Rectal smooth muscle tissue (tissue), 1 donor: ENCODE data around the gene NECAB3.

Experiments
- H3K27ac ChIP-seq: one replicate; pipeline ENCODE4 v1.7.0; 2013; ENCODE audit warnings: low read depth, low read length, inconsistent platforms
- H3K27me3 ChIP-seq: one replicate; pipeline ENCODE4 v1.7.0; 2013; ENCODE audit warnings: low read length; ENCODE audit not compliant: control insufficient read depth, insufficient read depth
- H3K36me3 ChIP-seq: one replicate; pipeline ENCODE4 v1.7.0; 2013; ENCODE audit warnings: low read length; ENCODE audit not compliant: control insufficient read depth, insufficient read depth
- H3K4me1 ChIP-seq: one replicate; pipeline ENCODE4 v1.7.0; 2013; ENCODE audit warnings: low read length; ENCODE audit not compliant: control insufficient read depth, insufficient read depth
- H3K4me3 ChIP-seq: one replicate; pipeline ENCODE4 v1.7.0; 2013; ENCODE audit warnings: low read length
- H3K9ac ChIP-seq: one replicate; pipeline ENCODE4 v1.7.0; 2013; ENCODE audit warnings: low read length

NECAB3 gene

GRCh38 chr20:33680686-33681085 is 6.5 kb upstream of the NECAB3 start:
- Histone ChIP-seq H3K36me3 (no peaks in the 10 kb centered on the region), H3K9ac (no peak overlapping the region), H3K27me3 (no peaks in the 10 kb centered on the region), H3K4me3 (no peak overlapping the region), H3K4me1 (peaks cover 6% of the 10 kb centered on the region), H3K27ac (no peak overlapping the region)

- Histone ChIP-seq H3K27me3 (no peaks in the 10 kb centered on the region), H3K9ac (no peak overlapping the region), H3K27ac (no peak overlapping the region), H3K36me3 (no peaks in the 10 kb centered on the region), H3K4me3 (no peak overlapping the region), H3K4me1 (peaks cover 10% of the 10 kb centered on the region)
Measured at GRCh38 chr20:33679758-33680485, 5.7 kb upstream of the NECAB3 start.

DNA sequence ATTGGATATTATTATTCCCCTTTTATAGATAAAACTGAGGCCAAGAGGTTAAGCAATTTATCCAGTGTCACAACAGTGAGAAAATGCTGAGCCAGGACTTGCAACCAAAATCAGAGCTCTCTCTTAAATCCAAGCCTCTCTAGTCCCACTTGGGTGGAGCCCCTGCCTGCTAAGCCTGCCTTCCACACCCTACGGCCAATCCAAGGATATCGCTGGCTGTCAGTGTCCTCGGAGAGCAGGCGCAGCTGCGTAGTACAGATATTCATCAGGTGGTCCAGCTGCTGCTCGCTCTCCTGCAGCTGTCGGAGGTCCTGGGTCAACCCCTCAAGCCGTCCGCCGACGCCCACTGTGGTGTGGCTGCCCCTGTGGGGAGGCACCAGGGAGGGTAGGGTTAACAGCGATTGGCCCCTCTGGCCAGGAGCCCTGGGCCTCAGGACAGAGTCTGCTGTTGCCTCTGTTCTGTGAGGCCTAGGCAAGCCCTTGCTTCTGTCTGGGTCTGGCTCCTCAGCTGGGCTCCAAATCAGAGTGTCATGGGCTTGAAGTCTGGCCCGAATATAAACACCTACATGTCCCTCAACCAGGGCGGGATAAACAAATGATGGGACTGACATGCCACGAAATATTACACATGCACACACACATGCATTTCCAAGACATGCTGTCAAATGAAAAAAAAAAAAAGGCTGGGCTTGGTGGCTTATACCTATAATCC is 3.9 kb upstream of the NECAB3 start:
- no peak overlapping the region for H3K4me3 ChIP-seq
- H3K27ac ChIP-seq: peak overlapping the region; percentile 3
- H3K27me3 ChIP-seq: no peaks in the 10 kb centered on the region
- H3K9ac ChIP-seq: no peak overlapping the region
- H3K4me1 ChIP-seq: peaks cover 16% of the 10 kb centered on the region
- no peaks in the 10 kb centered on the region for H3K36me3 ChIP-seq

DNA sequence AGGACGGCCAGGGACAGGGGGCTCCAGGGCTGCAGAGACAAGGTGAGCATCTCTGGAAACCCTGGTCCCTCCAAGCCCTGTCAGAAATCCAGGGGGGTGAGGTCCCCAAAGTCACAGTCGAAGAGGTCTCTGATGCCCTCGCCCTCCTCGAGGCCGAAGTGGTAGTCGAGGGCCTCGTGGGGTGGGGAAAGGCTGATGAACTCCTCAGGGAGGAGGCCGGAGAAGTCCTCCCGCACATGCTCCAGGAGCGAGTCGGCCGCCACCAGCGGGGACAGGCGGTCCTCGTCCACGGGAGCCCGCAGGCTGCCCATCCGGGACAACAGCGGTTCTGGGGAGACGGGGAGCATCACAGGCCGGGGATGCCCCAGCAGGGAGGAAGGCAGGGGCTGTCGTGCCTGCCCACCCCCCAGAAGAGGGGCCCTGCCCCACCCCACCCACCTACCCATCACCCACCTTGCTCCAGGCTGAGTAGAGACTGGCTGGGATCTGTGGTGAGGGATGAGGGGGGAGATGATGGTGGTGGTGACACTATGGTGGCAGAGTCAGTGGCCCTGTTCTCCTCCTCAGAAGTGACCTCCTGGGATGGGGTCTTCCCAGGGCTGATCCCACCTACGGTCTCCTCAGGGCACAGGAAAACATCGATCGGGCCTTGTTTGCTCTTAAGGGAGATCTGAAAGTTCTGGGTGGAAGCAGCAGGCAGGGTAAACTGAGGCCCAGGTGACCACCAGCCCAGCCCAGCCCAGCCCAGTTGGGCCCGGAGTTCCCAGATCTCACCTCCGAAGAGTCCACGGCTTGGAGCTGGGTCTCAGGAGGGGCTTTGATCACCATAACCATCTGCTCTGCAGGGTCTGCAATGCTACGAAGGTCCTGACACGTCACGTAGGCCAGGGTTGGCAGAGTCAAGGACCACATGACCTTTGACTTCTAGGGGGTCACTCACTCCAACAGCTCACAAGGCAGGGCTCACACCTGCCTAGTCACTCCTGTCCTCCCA is 2.7 kb upstream of the NECAB3 start:
- Histone ChIP-seq H3K4me3 (no peak overlapping the region), H3K9ac (no peak overlapping the region), H3K27ac (no peak overlapping the region), H3K4me1 (peaks cover 21% of the 10 kb centered on the region), H3K36me3 (no peaks in the 10 kb centered on the region), H3K27me3 (no peaks in the 10 kb centered on the region)

GRCh38 chr20:33676121-33676520 is 1.9 kb upstream of the NECAB3 start:
- no peaks in the 10 kb centered on the region for H3K36me3 ChIP-seq
- H3K4me3 ChIP-seq: no peak overlapping the region
- peak overlapping the region; percentile 96 for H3K27ac ChIP-seq
- H3K27me3 ChIP-seq: no peaks in the 10 kb centered on the region
- H3K4me1 ChIP-seq: peaks cover 21% of the 10 kb centered on the region
- no peak overlapping the region for H3K9ac ChIP-seq

DNA sequence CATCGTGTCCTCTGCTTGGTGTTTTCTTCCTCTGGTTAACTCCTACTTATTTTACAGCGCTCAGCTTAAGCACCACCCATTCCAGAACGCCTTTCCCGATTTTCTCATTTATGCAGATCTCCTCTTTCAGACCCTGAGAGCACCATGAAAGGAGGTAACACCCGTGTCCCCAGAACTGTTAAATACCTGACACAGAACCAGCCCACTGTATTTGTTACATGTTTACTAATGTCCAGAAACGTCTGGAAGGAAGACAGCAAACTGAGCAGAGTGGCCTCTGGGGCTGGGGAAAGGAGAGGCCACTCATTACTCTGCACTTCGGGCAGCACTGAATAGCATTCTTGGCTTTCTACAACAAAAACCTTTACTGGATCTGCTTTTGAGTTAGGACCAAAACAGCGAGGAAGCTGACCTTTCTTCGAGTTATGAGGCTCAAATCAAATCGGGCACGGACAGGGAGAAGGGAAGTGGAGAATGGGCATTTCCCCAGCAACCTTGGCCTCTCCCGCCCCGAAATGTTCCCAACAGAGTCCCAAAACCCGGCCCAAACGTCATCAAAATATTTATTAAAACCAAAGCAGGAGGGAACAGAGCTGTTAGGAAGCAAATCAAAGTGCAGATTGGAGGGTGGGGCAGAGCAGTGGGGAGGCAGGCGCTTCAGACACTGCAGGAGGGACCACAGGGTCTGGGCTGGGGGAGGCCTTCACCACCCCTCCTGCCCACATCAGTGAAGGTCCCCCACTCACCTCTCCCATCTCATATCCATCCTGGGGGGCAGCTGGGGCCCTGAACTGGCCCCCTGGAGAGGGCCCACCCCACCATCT is 1.1 kb upstream of the NECAB3 start:
- Histone ChIP-seq H3K27ac (peak overlapping the region; percentile 96), H3K36me3 (peaks cover 2% of the 10 kb centered on the region), H3K27me3 (no peaks in the 10 kb centered on the region), H3K9ac (peak overlapping the region; percentile 63), H3K4me1 (peaks cover 21% of the 10 kb centered on the region), H3K4me3 (peak overlapping the region; percentile 79)

GRCh38 chr20:33673410-33674293 is 576 bp downstream of the NECAB3 start:
- peak overlapping the region; percentile 72 for H3K27ac ChIP-seq
- peak overlapping the region; percentile 75 for H3K4me3 ChIP-seq
- H3K36me3 ChIP-seq: peaks cover 6% of the 10 kb centered on the region
- H3K4me1 ChIP-seq: peaks cover 21% of the 10 kb centered on the region
- peak overlapping the region; percentile 64 for H3K9ac ChIP-seq
- no peaks in the 10 kb centered on the region for H3K27me3 ChIP-seq

DNA sequence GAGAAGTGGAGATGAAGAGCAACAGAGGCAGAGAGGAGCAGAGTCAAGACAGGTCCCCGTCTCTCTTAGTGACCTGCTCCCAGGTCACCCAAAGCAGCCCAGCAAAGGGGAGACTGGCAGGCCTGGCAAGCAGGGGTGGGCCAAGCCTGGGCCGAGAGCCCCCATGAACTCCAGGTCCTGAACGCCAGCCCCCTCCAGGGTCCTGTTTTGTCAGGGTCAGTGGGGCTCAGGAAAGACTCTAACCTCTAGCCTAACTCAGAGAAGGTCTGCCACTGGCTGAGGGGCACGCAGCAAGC is 1.2 kb downstream of the NECAB3 start:
- H3K4me3 ChIP-seq: peak overlapping the region; percentile 75
- H3K27ac ChIP-seq: no peak overlapping the region
- H3K4me1 ChIP-seq: peaks cover 23% of the 10 kb centered on the region
- peaks cover 6% of the 10 kb centered on the region for H3K36me3 ChIP-seq
- peak overlapping the region; percentile 64 for H3K9ac ChIP-seq
- no peaks in the 10 kb centered on the region for H3K27me3 ChIP-seq

DNA sequence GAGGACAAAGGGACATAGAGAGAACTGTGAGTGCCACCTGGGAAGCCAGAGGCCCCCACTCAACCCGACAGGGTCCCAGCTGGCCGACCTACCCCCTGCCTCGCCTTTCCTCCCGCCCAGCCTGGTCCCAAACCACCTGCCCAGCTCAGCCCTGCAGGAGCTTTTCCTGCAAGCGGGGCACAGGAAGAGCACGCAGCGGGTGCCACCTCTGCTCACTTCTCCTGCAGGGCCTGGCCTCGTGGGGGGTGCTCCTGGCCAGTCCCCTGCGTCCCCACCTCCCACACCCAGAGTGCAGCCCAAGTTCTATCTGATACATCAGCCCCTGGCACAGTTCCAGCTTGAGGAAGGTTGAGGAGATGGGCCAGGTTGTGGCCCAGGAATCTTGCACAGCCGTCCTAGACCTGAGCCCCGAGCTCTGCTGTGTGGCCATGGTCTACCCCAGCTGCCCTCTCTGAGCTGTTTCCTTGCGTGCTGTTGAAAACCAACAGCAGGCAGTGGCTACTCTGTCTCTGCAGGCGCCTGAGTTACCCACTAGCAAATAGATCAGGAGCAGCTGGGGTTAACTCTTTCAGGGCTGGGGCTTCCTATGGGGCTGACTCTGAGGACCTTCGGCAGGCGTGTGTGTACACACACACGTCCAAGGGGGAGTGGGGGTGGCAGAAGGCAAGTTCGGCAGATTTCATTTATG is 1.7 kb downstream of the NECAB3 start:
- Histone ChIP-seq H3K4me1 (peaks cover 27% of the 10 kb centered on the region), H3K9ac (no peak overlapping the region)

DNA sequence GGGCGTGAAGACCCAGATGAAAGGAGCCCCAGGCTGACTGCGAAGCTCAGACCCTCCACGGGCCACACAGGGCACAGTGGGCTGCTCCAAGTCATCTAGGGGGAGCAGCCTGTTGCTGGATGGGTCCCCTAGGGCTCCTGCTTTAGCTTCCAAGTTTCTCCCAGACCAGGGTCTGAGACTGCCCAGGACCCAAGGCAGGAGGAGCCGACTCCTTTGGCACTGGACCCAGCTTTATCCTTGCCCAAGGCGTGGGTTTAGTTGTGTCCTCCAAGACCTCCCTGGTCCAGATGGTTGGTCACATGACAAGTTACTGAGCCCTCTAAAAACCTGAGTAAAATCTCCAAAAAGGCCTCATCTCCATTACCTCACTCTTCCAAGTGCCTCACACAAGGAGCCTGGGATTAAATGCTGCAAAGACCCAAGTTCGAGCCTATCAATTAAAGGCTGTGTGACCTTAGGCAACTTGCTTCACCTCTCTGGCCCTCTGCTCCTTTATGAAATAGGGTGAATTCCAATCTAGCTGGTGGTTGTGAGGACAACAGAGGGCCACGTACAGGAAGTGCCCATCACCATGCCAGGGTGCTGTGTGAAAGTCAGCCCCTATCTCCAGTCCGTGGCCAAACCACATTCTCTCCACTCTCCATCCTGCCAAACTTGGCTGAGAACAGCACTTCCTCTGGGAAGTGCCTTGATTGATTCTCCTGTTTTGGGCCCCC is 2.5 kb downstream of the NECAB3 start:
- Histone ChIP-seq H3K27ac (no peak overlapping the region), H3K4me3 (no peak overlapping the region), H3K36me3 (peaks cover 6% of the 10 kb centered on the region), H3K9ac (no peak overlapping the region), H3K4me1 (peaks cover 27% of the 10 kb centered on the region), H3K27me3 (no peaks in the 10 kb centered on the region)

More for the DNA sequence above, 1.7 kb downstream of the NECAB3 start:
- Histone ChIP-seq H3K27ac (no peak overlapping the region), H3K36me3 (peaks cover 6% of the 10 kb centered on the region), H3K27me3 (no peaks in the 10 kb centered on the region), H3K4me3 (peak overlapping the region; percentile 75)
